ENCODE data around the gene TMEM181.
"Not testable (repeated sequence)": the region's sequence is repeated elsewhere in the genome, so short reads cannot be mapped to it uniquely, and the experiment has no call there.

TMEM181 gene

GRCh38 chr6:158527858-158528257, 32.0 kb upstream of the TMEM181 start:
- H3K4me1 Mint-ChIP-seq (ENCODE audit: low read depth); H3K9me3 Mint-ChIP-seq (ENCODE audit: low read depth); H3K36me3 Mint-ChIP-seq; H3K4me3 Mint-ChIP-seq; H3K27ac Mint-ChIP-seq: not testable (repeated sequence)
- peaks cover 45% of the 10 kb centered on the region for H3K27me3 Mint-ChIP-seq

- peaks cover 42% of the 10 kb centered on the region for H3K27me3 Mint-ChIP-seq
- H3K27ac Mint-ChIP-seq: no peak overlapping the region
- peaks cover 5% of the 10 kb centered on the region for H3K36me3 Mint-ChIP-seq
- no peaks in the 10 kb centered on the region for H3K9me3 Mint-ChIP-seq (ENCODE audit: low read depth)
- no peak overlapping the region for H3K4me3 Mint-ChIP-seq
- no peaks in the 10 kb centered on the region for H3K4me1 Mint-ChIP-seq (ENCODE audit: low read depth)
Measured at GRCh38 chr6:158528826-158529225, 31.1 kb upstream of the TMEM181 start.

GRCh38 chr6:158529629-158530028, 30.3 kb upstream of the TMEM181 start:
- Mint-ChIP-seq H3K4me1 (ENCODE audit: low read depth) (no peaks in the 10 kb centered on the region), H3K36me3 (peaks cover 5% of the 10 kb centered on the region), H3K27ac (no peak overlapping the region), H3K4me3 (no peak overlapping the region), H3K9me3 (ENCODE audit: low read depth) (no peaks in the 10 kb centered on the region), H3K27me3 (peaks cover 38% of the 10 kb centered on the region)

GRCh38 chr6:158531566-158531965, 28.3 kb upstream of the TMEM181 start:
- H3K36me3 Mint-ChIP-seq: peaks cover 2% of the 10 kb centered on the region
- peaks cover 34% of the 10 kb centered on the region for H3K27me3 Mint-ChIP-seq
- peaks cover 1% of the 10 kb centered on the region for H3K4me1 Mint-ChIP-seq (ENCODE audit: low read depth)
- no peaks in the 10 kb centered on the region for H3K9me3 Mint-ChIP-seq (ENCODE audit: low read depth)
- H3K27ac Mint-ChIP-seq: no peak overlapping the region
- H3K4me3 Mint-ChIP-seq: no peak overlapping the region

GRCh38 chr6:158531970-158532369, 27.9 kb upstream of the TMEM181 start:
- Mint-ChIP-seq H3K27me3 (peaks cover 30% of the 10 kb centered on the region), H3K9me3 (ENCODE audit: low read depth) (no peaks in the 10 kb centered on the region), H3K4me3 (no peak overlapping the region), H3K36me3 (peaks cover 2% of the 10 kb centered on the region), H3K27ac (no peak overlapping the region), H3K4me1 (ENCODE audit: low read depth) (peaks cover 1% of the 10 kb centered on the region)

- Mint-ChIP-seq H3K36me3 (peaks cover 4% of the 10 kb centered on the region), H3K9me3 (ENCODE audit: low read depth) (no peaks in the 10 kb centered on the region), H3K27me3 (peaks cover 31% of the 10 kb centered on the region), H3K4me1 (ENCODE audit: low read depth) (peaks cover 4% of the 10 kb centered on the region), H3K4me3 (peak overlapping the region; percentile 73), H3K27ac (no peak overlapping the region)
Measured at GRCh38 chr6:158536084-158536890, 23.6 kb upstream of the TMEM181 start.

- Mint-ChIP-seq H3K4me3 (peak overlapping the region; percentile 76), H3K4me1 (ENCODE audit: low read depth) (peaks cover 4% of the 10 kb centered on the region)
Measured at GRCh38 chr6:158536891-158537798, 22.7 kb upstream of the TMEM181 start.

GRCh38 chr6:158538741-158539140, 21.1 kb upstream of the TMEM181 start:
- H3K27ac Mint-ChIP-seq: no peak overlapping the region
- no peak overlapping the region for H3K4me3 Mint-ChIP-seq
- H3K9me3 Mint-ChIP-seq (ENCODE audit: low read depth): no peaks in the 10 kb centered on the region
- H3K4me1 Mint-ChIP-seq (ENCODE audit: low read depth): peaks cover 4% of the 10 kb centered on the region
- H3K27me3 Mint-ChIP-seq: peaks cover 26% of the 10 kb centered on the region
- H3K36me3 Mint-ChIP-seq: peaks cover 4% of the 10 kb centered on the region

More at GRCh38 chr6:158536891-158537798, 22.7 kb upstream of the TMEM181 start:
- Mint-ChIP-seq H3K27ac (no peak overlapping the region), H3K9me3 (ENCODE audit: low read depth) (no peaks in the 10 kb centered on the region), H3K36me3 (peaks cover 4% of the 10 kb centered on the region), H3K27me3 (peaks cover 27% of the 10 kb centered on the region)

GRCh38 chr6:158539413-158539812, 20.5 kb upstream of the TMEM181 start:
- Mint-ChIP-seq H3K36me3 (peaks cover 4% of the 10 kb centered on the region), H3K9me3 (ENCODE audit: low read depth) (no peaks in the 10 kb centered on the region), H3K27me3 (peaks cover 23% of the 10 kb centered on the region), H3K27ac (no peak overlapping the region), H3K4me3 (no peak overlapping the region), H3K4me1 (ENCODE audit: low read depth) (peaks cover 4% of the 10 kb centered on the region)

GRCh38 chr6:158539881-158540280, 20.0 kb upstream of the TMEM181 start:
- Mint-ChIP-seq H3K9me3 (ENCODE audit: low read depth) (no peaks in the 10 kb centered on the region), H3K27me3 (peaks cover 23% of the 10 kb centered on the region), H3K4me3 (no peak overlapping the region), H3K4me1 (ENCODE audit: low read depth) (peaks cover 4% of the 10 kb centered on the region), H3K36me3 (peaks cover 4% of the 10 kb centered on the region), H3K27ac (no peak overlapping the region)

- peaks cover 2% of the 10 kb centered on the region for H3K36me3 Mint-ChIP-seq
- no peak overlapping the region for H3K27ac Mint-ChIP-seq
- H3K27me3 Mint-ChIP-seq: peaks cover 14% of the 10 kb centered on the region
- H3K9me3 Mint-ChIP-seq (ENCODE audit: low read depth): no peaks in the 10 kb centered on the region
- H3K4me1 Mint-ChIP-seq (ENCODE audit: low read depth): no peaks in the 10 kb centered on the region
- H3K4me3 Mint-ChIP-seq: no peak overlapping the region
Measured at GRCh38 chr6:158543606-158544185, 16.2 kb upstream of the TMEM181 start.

GRCh38 chr6:158544428-158544827, 15.5 kb upstream of the TMEM181 start:
- H3K4me1 Mint-ChIP-seq (ENCODE audit: low read depth): no peaks in the 10 kb centered on the region
- no peaks in the 10 kb centered on the region for H3K9me3 Mint-ChIP-seq (ENCODE audit: low read depth)
- H3K27ac Mint-ChIP-seq: no peak overlapping the region
- peaks cover 2% of the 10 kb centered on the region for H3K36me3 Mint-ChIP-seq
- peaks cover 12% of the 10 kb centered on the region for H3K27me3 Mint-ChIP-seq
- no peak overlapping the region for H3K4me3 Mint-ChIP-seq

GRCh38 chr6:158545043-158545966, 14.6 kb upstream of the TMEM181 start:
- Mint-ChIP-seq H3K4me3 (no peak overlapping the region), H3K27me3 (peaks cover 5% of the 10 kb centered on the region), H3K36me3 (peaks cover 2% of the 10 kb centered on the region), H3K4me1 (ENCODE audit: low read depth) (no peaks in the 10 kb centered on the region), H3K9me3 (ENCODE audit: low read depth) (no peaks in the 10 kb centered on the region), H3K27ac (no peak overlapping the region)
